HG03378 (cell line): ENCODE measurements around the gene COMMD3.
A peak's percentile ranks its signal among the peaks of the same experiment; 100 is the strongest.
"Not testable (repeated sequence)": the region's sequence is repeated elsewhere in the genome, so short reads cannot be mapped to it uniquely, and the experiment has no call there.

Source experiments
- ATAC-seq: cut with Tn5 transposase; IDR thresholded peaks from one replicate; pipeline ENCODE4 v1.9.1; 2021; ENCODE audit warnings: mild to moderate bottlenecking, moderate library complexity; ENCODE audit not compliant: unreplicated experiment

Gene COMMD3

GRCh38 chr10:22316286-22317075, at the start of gene COMMD3:
TSS of gene COMMD3 (plus strand) at chr10:22316388. CDS start at chr10:22316418, 30 bp downstream.
- peak; percentile 68 for ATAC-seq

GRCh38 chr10:22268503-22268902, 47.7 kb upstream of the COMMD3 start:
- no peak for ATAC-seq

- no peak for ATAC-seq
Observed at GRCh38 chr10:22271786-22272185, 44.4 kb upstream of the COMMD3 start.

- no peak for ATAC-seq
Observed at GRCh38 chr10:22278441-22278782, 37.8 kb upstream of the COMMD3 start.

- no peak for ATAC-seq
Observed at GRCh38 chr10:22280078-22280477, 36.1 kb upstream of the COMMD3 start.

- ATAC-seq = no peak
Observed at GRCh38 chr10:22285130-22285529, 31.1 kb upstream of the COMMD3 start.

GRCh38 chr10:22293747-22294404, 22.3 kb upstream of the COMMD3 start:
- ATAC-seq = no peak

- no peak for ATAC-seq
Observed at GRCh38 chr10:22294694-22295093, 21.5 kb upstream of the COMMD3 start.

- no peak for ATAC-seq
Observed at GRCh38 chr10:22301193-22301592, 15.0 kb upstream of the COMMD3 start.

- ATAC-seq = no peak
Observed at GRCh38 chr10:22303461-22303860, 12.7 kb upstream of the COMMD3 start.

- ATAC-seq = no peak
Observed at GRCh38 chr10:22305721-22306120, 10.5 kb upstream of the COMMD3 start.

- peak; percentile 97 for ATAC-seq
Observed at GRCh38 chr10:22308390-22308789, 7.8 kb upstream of the COMMD3 start.

GRCh38 chr10:22309180-22310000, 6.8 kb upstream of the COMMD3 start:
- ATAC-seq = no peak

- ATAC-seq = not testable (repeated sequence)
Observed at GRCh38 chr10:22310012-22310411, 6.2 kb upstream of the COMMD3 start.

GRCh38 chr10:22310928-22311327, 5.3 kb upstream of the COMMD3 start:
- no peak for ATAC-seq

GRCh38 chr10:22314852-22315251, 1.3 kb upstream of the COMMD3 start:
- no peak for ATAC-seq

- ATAC-seq = peak; percentile 8
Observed at GRCh38 chr10:22315455-22316285, 518 bp upstream of the COMMD3 start.

- peak; percentile 29 for ATAC-seq
Observed at GRCh38 chr10:22317076-22317370, 835 bp downstream of the COMMD3 start.

GRCh38 chr10:22317771-22318565, 1.8 kb downstream of the COMMD3 start:
- no peak for ATAC-seq

GRCh38 chr10:22318772-22319171, 2.6 kb downstream of the COMMD3 start:
- ATAC-seq = no peak
